MM.1S (cell line): ENCODE data around the gene UQCC2.

Experiments
- DNase-seq: peaks from one replicate; pipeline ENCODE4 v3.0.0-alpha.2; 2015
- H2AFZ ChIP-seq: fragments of 300-600 bp; sonication (generic); 2 replicates; pipeline ENCODE4 v1.6.0; 2016; ENCODE audit warnings: antibody characterized with exemption, low read length
- H3F3A ChIP-seq: fragments of 300-600 bp; sonication (generic); 2 replicates; pipeline ENCODE4 v1.6.1; 2016; ENCODE audit warnings: mild to moderate bottlenecking, antibody characterized with exemption, low read length, moderate library complexity, mixed read lengths; ENCODE audit not compliant: insufficient read depth
- H3K27ac ChIP-seq: fragments of 300-600 bp; sonication (generic); 2 replicates; pipeline ENCODE4 v1.5.1; 2016; ENCODE audit warnings: mild to moderate bottlenecking, low read length
- H3K27me3 ChIP-seq: fragments of 300-600 bp; sonication (generic); replicated peaks from 2 replicates; pipeline ENCODE4 v1.6.0; 2016; ENCODE audit warnings: low read length; ENCODE audit not compliant: insufficient read depth
- H3K36me3 ChIP-seq: fragments of 300-600 bp; sonication (generic); replicated peaks from 2 replicates; pipeline ENCODE4 v1.6.1; 2016; ENCODE audit warnings: mild to moderate bottlenecking, low read length, mixed read lengths; ENCODE audit not compliant: insufficient read depth
- H3K4me1 ChIP-seq: fragments of 300-600 bp; sonication (generic); 2 replicates; pipeline ENCODE4 v1.6.1; 2016; ENCODE audit warnings: low read length, mixed read lengths
- H3K4me2 ChIP-seq: fragments of 300-600 bp; sonication (generic); 2 replicates; pipeline ENCODE4 v1.6.0; 2016; ENCODE audit warnings: low read depth, low read length
- H3K4me3 ChIP-seq: fragments of 300-600 bp; sonication (generic); 2 replicates; pipeline ENCODE4 v1.5.1; 2016; ENCODE audit warnings: low read length, mixed read lengths
- H3K79me2 ChIP-seq: fragments of 300-600 bp; sonication (generic); 2 replicates; pipeline ENCODE4 v1.6.1; 2016; ENCODE audit warnings: mixed run types, low read length, mixed read lengths
- H3K9ac ChIP-seq: fragments of 300-600 bp; sonication (generic); 2 replicates; pipeline ENCODE4 v1.6.1; 2016; ENCODE audit warnings: low read length, mixed read lengths
- H3K9me2 ChIP-seq: fragments of 300-600 bp; sonication (generic); replicated peaks from 2 replicates; pipeline ENCODE4 v1.6.1; 2016; ENCODE audit warnings: mild to moderate bottlenecking, low read length, mixed read lengths; ENCODE audit not compliant: insufficient read depth
- H3K9me3 ChIP-seq: fragments of 300-600 bp; sonication (generic); replicated peaks from 2 replicates; pipeline ENCODE4 v1.6.1; 2016; ENCODE audit warnings: mild to moderate bottlenecking, low read length, mixed read lengths; ENCODE audit not compliant: insufficient read depth
- H4K20me1 ChIP-seq: fragments of 300-600 bp; sonication (generic); 2 replicates; pipeline ENCODE4 v1.6.1; 2016; ENCODE audit warnings: mild to moderate bottlenecking, low read length, moderate library complexity, mixed read lengths; ENCODE audit not compliant: insufficient read depth
- EZH2 ChIP-seq: fragments of 300-600 bp; sonication (generic); optimal IDR thresholded peaks from 2 replicates; pipeline ENCODE3; 2017; ENCODE audit warnings: low read depth, mild to moderate bottlenecking, antibody characterized with exemption, low read length, mixed read lengths
- EZH2phosphoT487 ChIP-seq: fragments of 300-600 bp; sonication (generic); IDR thresholded peaks from 2 replicates; pipeline ENCODE4 v1.6.1; 2018; ENCODE audit warnings: antibody characterized with exemption, low read length
- TF ChIP-seq, protein P1 (sequence below): fragments of 300-600 bp; sonication (generic); IDR thresholded peaks from 2 replicates; pipeline ENCODE4 v1.5.1; 2016; ENCODE audit warnings: antibody characterized with exemption, low read length, mixed read lengths

Gene UQCC2

DNA sequence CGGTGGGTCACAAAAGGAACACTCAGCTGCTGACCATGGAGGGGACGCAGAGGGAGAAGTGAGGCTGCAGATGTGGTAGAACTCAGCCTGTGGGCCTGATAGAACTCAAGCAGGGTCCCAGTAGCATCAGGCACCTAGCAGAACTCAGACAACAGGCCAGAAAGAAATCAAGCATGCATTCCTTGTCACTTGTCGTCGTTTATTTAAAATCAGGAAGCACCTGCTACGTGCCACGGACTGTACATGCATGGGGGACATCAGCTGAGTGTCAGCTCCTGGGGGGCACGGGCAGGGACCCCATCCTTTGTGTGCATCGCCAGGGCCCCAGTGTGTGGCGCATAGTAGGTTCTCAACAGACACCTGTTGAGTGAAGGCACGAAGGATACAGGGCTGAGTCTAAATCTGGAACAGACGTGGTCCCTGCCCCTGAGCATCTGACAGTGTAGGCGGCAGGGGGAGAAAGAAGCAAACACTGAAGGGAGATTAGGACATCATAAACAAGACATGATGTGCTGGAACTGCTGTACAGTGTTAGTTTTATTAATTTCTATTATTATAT is 32.5 kb downstream of the UQCC2 start:
- Histone ChIP-seq H3K4me1 (no peaks in the 10 kb centered on the region), H3K79me2 (no peaks in the 10 kb centered on the region), H3K27ac (no peak overlapping the region), H4K20me1 (no peaks in the 10 kb centered on the region), H3K27me3 (no peaks in the 10 kb centered on the region), H3K36me3 (no peaks in the 10 kb centered on the region), H3K9ac (no peak overlapping the region), H3K9me2 (no peaks in the 10 kb centered on the region), H2AFZ (no peak overlapping the region), H3F3A (no peaks in the 10 kb centered on the region), H3K4me3 (no peak overlapping the region), H3K9me3 (no peaks in the 10 kb centered on the region), H3K4me2 (no peak overlapping the region)
- TF ChIP-seq, protein P1, sequence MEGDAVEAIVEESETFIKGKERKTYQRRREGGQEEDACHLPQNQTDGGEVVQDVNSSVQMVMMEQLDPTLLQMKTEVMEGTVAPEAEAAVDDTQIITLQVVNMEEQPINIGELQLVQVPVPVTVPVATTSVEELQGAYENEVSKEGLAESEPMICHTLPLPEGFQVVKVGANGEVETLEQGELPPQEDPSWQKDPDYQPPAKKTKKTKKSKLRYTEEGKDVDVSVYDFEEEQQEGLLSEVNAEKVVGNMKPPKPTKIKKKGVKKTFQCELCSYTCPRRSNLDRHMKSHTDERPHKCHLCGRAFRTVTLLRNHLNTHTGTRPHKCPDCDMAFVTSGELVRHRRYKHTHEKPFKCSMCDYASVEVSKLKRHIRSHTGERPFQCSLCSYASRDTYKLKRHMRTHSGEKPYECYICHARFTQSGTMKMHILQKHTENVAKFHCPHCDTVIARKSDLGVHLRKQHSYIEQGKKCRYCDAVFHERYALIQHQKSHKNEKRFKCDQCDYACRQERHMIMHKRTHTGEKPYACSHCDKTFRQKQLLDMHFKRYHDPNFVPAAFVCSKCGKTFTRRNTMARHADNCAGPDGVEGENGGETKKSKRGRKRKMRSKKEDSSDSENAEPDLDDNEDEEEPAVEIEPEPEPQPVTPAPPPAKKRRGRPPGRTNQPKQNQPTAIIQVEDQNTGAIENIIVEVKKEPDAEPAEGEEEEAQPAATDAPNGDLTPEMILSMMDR: no peak
- TF ChIP-seq EZH2phosphoT487 (no peak), EZH2 (no peak)
- DNase-seq: no peak

DNA sequence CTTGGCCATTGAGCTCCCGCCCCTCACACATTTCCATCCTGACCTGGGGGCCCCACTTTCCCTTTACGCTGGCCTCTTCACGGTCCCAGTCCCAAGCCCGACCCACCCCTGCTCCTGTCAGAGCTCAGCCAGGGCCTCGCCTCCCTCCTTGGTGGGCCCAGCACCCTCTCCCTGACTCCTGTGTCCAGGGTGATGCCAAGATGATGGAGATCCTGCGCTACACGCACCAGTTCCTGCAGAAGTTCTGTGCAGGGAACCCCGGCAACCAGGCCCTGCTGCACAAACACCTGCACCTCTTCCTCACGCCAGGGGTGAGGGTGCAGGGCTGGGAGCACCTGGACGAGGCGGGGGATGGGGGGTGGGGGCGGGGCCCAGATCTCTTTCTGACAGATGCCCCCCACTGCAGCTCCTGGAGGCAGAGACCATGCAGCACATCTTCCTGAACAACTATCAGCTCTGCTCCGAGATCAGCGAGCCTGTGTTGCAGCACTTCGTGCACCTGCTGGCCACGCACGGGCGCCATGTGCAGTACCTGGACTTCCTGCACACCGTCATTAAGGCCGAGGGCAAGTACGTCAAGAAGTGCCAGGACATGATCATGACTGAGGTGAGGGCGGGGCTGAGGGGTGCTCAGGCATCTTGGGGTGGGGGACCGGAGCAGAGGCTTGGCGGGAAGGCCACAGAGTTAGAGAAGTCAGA is 33.1 kb downstream of the UQCC2 start:
- H3K36me3 ChIP-seq: no peaks in the 10 kb centered on the region
- no peaks in the 10 kb centered on the region for H4K20me1 ChIP-seq
- TF ChIP-seq EZH2: no peak
- TF ChIP-seq, protein P1: no peak
- TF ChIP-seq EZH2phosphoT487: no peak
- no peaks in the 10 kb centered on the region for H3K27me3 ChIP-seq
- H3K9me2 ChIP-seq: no peaks in the 10 kb centered on the region
- H3F3A ChIP-seq: no peaks in the 10 kb centered on the region
- H3K79me2 ChIP-seq: no peaks in the 10 kb centered on the region
- H3K27ac ChIP-seq: no peak overlapping the region
- H3K9me3 ChIP-seq: no peaks in the 10 kb centered on the region
- DNase-seq: no peak
- H3K4me3 ChIP-seq: no peak overlapping the region
- H3K4me2 ChIP-seq: no peak overlapping the region
- H3K9ac ChIP-seq: no peak overlapping the region
- H3K4me1 ChIP-seq: no peaks in the 10 kb centered on the region
- no peak overlapping the region for H2AFZ ChIP-seq

DNA sequence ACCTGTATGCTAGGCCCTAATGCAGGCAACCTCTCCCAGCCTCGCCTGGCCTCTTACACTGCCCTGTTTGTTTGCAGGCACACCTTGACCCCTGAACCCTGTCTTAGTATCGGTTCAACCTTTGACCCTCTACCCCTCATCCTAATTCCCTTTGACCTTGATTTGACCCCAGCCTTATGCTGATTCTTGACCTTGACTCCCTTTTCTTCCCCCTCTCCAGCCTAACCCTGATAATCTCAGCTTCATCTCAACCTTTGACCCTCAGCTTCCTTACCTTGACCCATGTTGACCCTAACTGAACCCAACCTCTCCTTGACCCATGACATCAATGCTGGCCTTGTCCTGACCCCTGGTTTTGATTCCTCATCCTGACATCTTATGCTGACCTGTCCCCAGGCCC is 33.8 kb downstream of the UQCC2 start:
- Histone ChIP-seq H3K36me3 (no peaks in the 10 kb centered on the region), H3K9me3 (no peaks in the 10 kb centered on the region)
- DNase-seq: no peak

More for the DNA sequence above, 33.8 kb downstream of the UQCC2 start:
- Histone ChIP-seq H3K9me2 (no peaks in the 10 kb centered on the region), H3K9ac (no peak overlapping the region), H2AFZ (no peak overlapping the region), H3K27ac (no peak overlapping the region), H3K4me2 (no peak overlapping the region), H3F3A (no peaks in the 10 kb centered on the region), H3K79me2 (no peaks in the 10 kb centered on the region), H3K4me1 (no peaks in the 10 kb centered on the region), H4K20me1 (no peaks in the 10 kb centered on the region), H3K27me3 (no peaks in the 10 kb centered on the region), H3K4me3 (no peak overlapping the region)
- no peak for TF ChIP-seq EZH2phosphoT487
- no peak for TF ChIP-seq EZH2
- TF ChIP-seq, protein P1: no peak
